NCI-H2196 (cell line): ENCODE results near the gene LSM14B.
"Not testable (repeated sequence)": the region's sequence is repeated elsewhere in the genome, so short reads cannot be mapped to it uniquely, and the experiment has no call there.

Source experiments
- DNase-seq: peaks from one replicate; lab custom pipeline; 2025; ENCODE audit not compliant: unreplicated experiment; lab: John Stamatoyannopoulos, UW

The LSM14B gene

GRCh38 chr20:62112368-62112767 lies 9.9 kb upstream of the LSM14B start:
- no peak for DNase-seq

- no peak for DNase-seq
These were observed 7.4 kb upstream of the LSM14B start for GRCh38 chr20:62114894-62115293.

GRCh38 chr20:62115800-62116407 lies 6.4 kb upstream of the LSM14B start:
- DNase-seq, result not testable (repeated sequence)

GRCh38 chr20:62116558-62117361 lies 5.5 kb upstream of the LSM14B start:
- DNase-seq, result no peak

- DNase-seq, result peak; percentile 44
These were observed 5.0 kb upstream of the LSM14B start for GRCh38 chr20:62117362-62117646.

- no peak for DNase-seq
These were observed 4.6 kb upstream of the LSM14B start for GRCh38 chr20:62117658-62118057.

GRCh38 chr20:62118113-62119043 lies 3.9 kb upstream of the LSM14B start:
- DNase-seq, result no peak

- no peak for DNase-seq
These were observed 3.2 kb upstream of the LSM14B start for GRCh38 chr20:62119115-62119514.

GRCh38 chr20:62119591-62120364 lies 2.5 kb upstream of the LSM14B start:
- no peak for DNase-seq

GRCh38 chr20:62120365-62120762 lies 1.9 kb upstream of the LSM14B start:
- DNase-seq, result no peak

- DNase-seq, result peak; percentile 63
These were observed 1.1 kb upstream of the LSM14B start for GRCh38 chr20:62120990-62121775.

GRCh38 chr20:62122654-62123449 lies 577 bp downstream of the LSM14B start:
- DNase-seq, result peak; percentile 62

- DNase-seq, result no peak
These were observed 1.3 kb downstream of the LSM14B start for GRCh38 chr20:62123450-62124118.

- DNase-seq, result no peak
These were observed 3.9 kb downstream of the LSM14B start for GRCh38 chr20:62126141-62126540.

- DNase-seq, result no peak
These were observed 5.5 kb downstream of the LSM14B start for GRCh38 chr20:62127799-62128198.

- DNase-seq, result no peak
These were observed 6.2 kb downstream of the LSM14B start for GRCh38 chr20:62128502-62128901.

GRCh38 chr20:62129731-62130531 lies 7.7 kb downstream of the LSM14B start:
- no peak for DNase-seq
